Measurements from ENCODE around the gene IL1RAP.

Gene IL1RAP

GRCh38 chr3:190614226-190615059, 100.6 kb downstream of the IL1RAP start:
- DNase-seq (ENCODE audit: low read depth, low spot score) = no peak

- no peak for DNase-seq (ENCODE audit: low read depth, low spot score)
These were observed 101.1 kb downstream of the IL1RAP start for GRCh38 chr3:190615060-190615384.

GRCh38 chr3:190615607-190616006, 101.7 kb downstream of the IL1RAP start:
- DNase-seq (ENCODE audit: low read depth, low spot score) = no peak

GRCh38 chr3:190616637-190617036, 102.8 kb downstream of the IL1RAP start:
- no peak for DNase-seq (ENCODE audit: low read depth, low spot score)

GRCh38 chr3:190617185-190617584, 103.3 kb downstream of the IL1RAP start:
- no peak for DNase-seq (ENCODE audit: low read depth, low spot score)

- no peak for DNase-seq (ENCODE audit: low read depth, low spot score)
These were observed 104.6 kb downstream of the IL1RAP start for GRCh38 chr3:190618330-190619030.

GRCh38 chr3:190619353-190619752, 105.5 kb downstream of the IL1RAP start:
- DNase-seq (ENCODE audit: low read depth, low spot score) = no peak

GRCh38 chr3:190619761-190620160, 105.9 kb downstream of the IL1RAP start:
- no peak for DNase-seq (ENCODE audit: low read depth, low spot score)

GRCh38 chr3:190620886-190621608, 107.2 kb downstream of the IL1RAP start:
- DNase-seq (ENCODE audit: low read depth, low spot score) = no peak

GRCh38 chr3:190621927-190622326, 108.0 kb downstream of the IL1RAP start:
- DNase-seq (ENCODE audit: low read depth, low spot score) = no peak

GRCh38 chr3:190624282-190624681, 110.4 kb downstream of the IL1RAP start:
- DNase-seq (ENCODE audit: low read depth, low spot score) = no peak

GRCh38 chr3:190626951-190627620, 113.2 kb downstream of the IL1RAP start:
- no peak for DNase-seq (ENCODE audit: low read depth, low spot score)

GRCh38 chr3:190629088-190629487, 115.2 kb downstream of the IL1RAP start:
- no peak for DNase-seq (ENCODE audit: low read depth, low spot score)

- DNase-seq (ENCODE audit: low read depth, low spot score) = no peak
These were observed 117.4 kb downstream of the IL1RAP start for GRCh38 chr3:190631295-190631694.

GRCh38 chr3:190641564-190641963, 127.7 kb downstream of the IL1RAP start:
- no peak for DNase-seq (ENCODE audit: low read depth, low spot score)

- DNase-seq (ENCODE audit: low read depth, low spot score) = no peak
These were observed 128.1 kb downstream of the IL1RAP start for GRCh38 chr3:190642016-190642415.

GRCh38 chr3:190644035-190644434, 130.2 kb downstream of the IL1RAP start:
- no peak for DNase-seq (ENCODE audit: low read depth, low spot score)

- no peak for DNase-seq (ENCODE audit: low read depth, low spot score)
These were observed 130.9 kb downstream of the IL1RAP start for GRCh38 chr3:190644766-190645165.

- no peak for DNase-seq (ENCODE audit: low read depth, low spot score)
These were observed 132.1 kb downstream of the IL1RAP start for GRCh38 chr3:190645932-190646460.

- no peak for DNase-seq (ENCODE audit: low read depth, low spot score)
These were observed 133.1 kb downstream of the IL1RAP start for GRCh38 chr3:190646996-190647395.

GRCh38 chr3:190655933-190656332, 142.0 kb downstream of the IL1RAP start:
- DNase-seq (ENCODE audit: low read depth, low spot score) = no peak

- DNase-seq (ENCODE audit: low read depth, low spot score) = no peak
These were observed 144.2 kb downstream of the IL1RAP start for GRCh38 chr3:190658106-190658505.

Measured in activated naive CD8-positive, alpha-beta T cell treated with anti-CD3 and anti-CD28 coated beads, Interleukin-2, amount 50 U/mL, for 16 hours (primary cell).